HFFc6 (cell line): ENCODE data around the gene THRA. TPM values are rescaled to one million over a fixed set of nuclear protein-coding genes. Genes with fewer than 3 reads are reported as not detected.

Experiments
- DNase-seq: peaks from one replicate; pipeline ENCODE4 v3.0.0-alpha.2; 2018
- H3K27ac Mint-ChIP-seq: 2 replicates; pipeline ENCODE4 v1.8.0; 2020; ENCODE audit warnings: mild to moderate bottlenecking, mixed read lengths
- H3K27me3 Mint-ChIP-seq: 2 replicates; pipeline ENCODE4 v1.8.0; 2021; ENCODE audit warnings: mild to moderate bottlenecking, moderate library complexity, mixed read lengths; ENCODE audit not compliant: insufficient read depth
- H3K36me3 Mint-ChIP-seq: 2 replicates; pipeline ENCODE4 v1.8.0; 2021; ENCODE audit warnings: low read depth, mixed read lengths
- H3K4me1 Mint-ChIP-seq: 2 replicates; pipeline ENCODE4 v1.8.0; 2020; ENCODE audit warnings: low read depth, mixed read lengths
- H3K4me3 Mint-ChIP-seq: 2 replicates; pipeline ENCODE4 v1.8.0; 2020; ENCODE audit warnings: mild to moderate bottlenecking, moderate library complexity, mixed read lengths
- H3K9me3 Mint-ChIP-seq: 2 replicates; pipeline ENCODE4 v1.8.0; 2020; ENCODE audit warnings: mild to moderate bottlenecking, mixed read lengths
- CTCF ChIP-seq: fragments of 200-600 bp; sonication (generic); IDR thresholded peaks from 2 replicates; pipeline ENCODE4 v1.5.0; 2021; ENCODE audit warnings: antibody characterized with exemption, mild to moderate bottlenecking
- total RNA-seq, 6 experiments: library from RNA; stranded (reverse); fragmentation: NEBNext Ultra II Directional; extraction: Animal tissue kit (Norgen Biotek cat#: 25700); gene quantifications; 2 replicates in 1 of 6; 3 replicates in 5 of 6; pipeline ENCODE4 v1.2.3, GENCODE V29; 2021

Gene THRA
- total RNA-seq, 6 experiments from 2014 or later, result 29.3 to 33.7 (median 30.7) TPM

DNA sequence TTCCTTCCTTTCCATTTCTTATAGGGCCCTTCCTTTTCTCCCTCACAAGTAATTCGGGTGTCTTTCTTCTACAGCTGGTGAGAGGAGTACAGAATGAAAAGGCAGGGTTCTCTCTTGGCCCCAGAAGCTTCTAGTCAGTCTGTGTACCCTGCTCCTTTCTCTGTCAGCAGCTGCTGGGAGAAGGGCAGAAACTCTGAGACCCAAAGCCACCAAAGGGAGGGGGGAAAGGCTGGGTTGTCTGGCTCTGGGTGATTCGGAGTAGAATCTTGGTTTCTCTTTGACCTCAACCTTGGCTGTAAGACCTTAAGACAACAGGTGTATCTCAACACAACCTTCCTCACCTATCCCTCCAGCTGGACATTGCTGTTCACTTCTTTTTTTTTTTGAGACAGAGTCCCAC is 40.9 kb downstream of the THRA start:
- peaks cover 8% of the 10 kb centered on the region for H3K27me3 Mint-ChIP-seq
- no peak overlapping the region for H3K27ac Mint-ChIP-seq
- H3K9me3 Mint-ChIP-seq, result no peaks in the 10 kb centered on the region
- DNase-seq, result no peak
- H3K4me1 Mint-ChIP-seq, result peaks cover 66% of the 10 kb centered on the region
- no peak overlapping the region for H3K4me3 Mint-ChIP-seq
- peaks cover 6% of the 10 kb centered on the region; the same call in 1 of the 2 replicates for H3K36me3 Mint-ChIP-seq
- TF ChIP-seq CTCF, result no peak

DNA sequence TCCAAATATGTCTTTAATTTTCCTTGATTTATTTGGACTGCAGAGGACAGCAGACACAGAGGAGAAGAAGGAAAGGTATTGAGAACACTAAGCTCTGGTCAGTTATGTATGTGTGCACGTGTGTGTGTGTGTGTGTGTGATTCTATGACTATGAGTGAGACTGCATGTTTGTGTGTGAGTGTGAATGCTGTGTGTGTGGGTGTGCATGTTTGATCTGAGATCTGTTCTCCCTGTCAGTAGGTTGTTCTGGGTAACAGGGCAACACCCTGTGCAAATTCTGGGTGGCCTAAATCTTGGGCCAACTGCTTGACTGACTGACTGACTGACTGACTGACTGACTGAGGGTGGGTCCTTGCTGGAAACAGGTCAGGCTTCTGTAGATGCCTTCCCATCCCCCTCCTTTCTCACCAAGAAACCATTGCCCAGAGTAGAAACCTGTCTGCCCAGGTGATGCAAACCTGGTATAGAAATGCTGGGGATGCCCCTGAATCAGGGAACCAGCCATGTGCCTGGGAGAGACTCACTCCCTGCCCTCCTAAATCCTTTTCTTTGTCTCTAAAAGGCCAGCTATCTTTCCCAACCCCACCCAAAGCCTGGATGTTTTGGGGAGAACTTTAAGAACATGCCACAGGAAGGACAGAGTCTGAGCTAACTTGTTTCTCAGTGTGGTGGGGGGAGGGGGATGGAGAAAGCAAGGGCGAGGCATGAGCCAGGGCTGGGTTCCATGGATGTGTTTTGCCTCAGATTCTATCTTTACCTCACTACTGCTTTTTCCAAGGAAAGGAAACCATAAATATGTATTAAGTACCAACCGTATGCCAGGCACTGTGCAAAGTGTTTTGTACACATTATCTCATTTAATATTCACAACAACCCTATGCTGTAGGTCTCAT is 42.1 kb downstream of the THRA start:
- Mint-ChIP-seq H3K9me3 (no peaks in the 10 kb centered on the region), H3K4me3 (no peak overlapping the region), H3K4me1 (peaks cover 70% of the 10 kb centered on the region), H3K27ac (no peak overlapping the region), H3K36me3 (peaks cover 3% of the 10 kb centered on the region; the same call in 1 of the 2 replicates), H3K27me3 (peaks cover 8% of the 10 kb centered on the region)
- no peak for TF ChIP-seq CTCF
- DNase-seq, result no peak

DNA sequence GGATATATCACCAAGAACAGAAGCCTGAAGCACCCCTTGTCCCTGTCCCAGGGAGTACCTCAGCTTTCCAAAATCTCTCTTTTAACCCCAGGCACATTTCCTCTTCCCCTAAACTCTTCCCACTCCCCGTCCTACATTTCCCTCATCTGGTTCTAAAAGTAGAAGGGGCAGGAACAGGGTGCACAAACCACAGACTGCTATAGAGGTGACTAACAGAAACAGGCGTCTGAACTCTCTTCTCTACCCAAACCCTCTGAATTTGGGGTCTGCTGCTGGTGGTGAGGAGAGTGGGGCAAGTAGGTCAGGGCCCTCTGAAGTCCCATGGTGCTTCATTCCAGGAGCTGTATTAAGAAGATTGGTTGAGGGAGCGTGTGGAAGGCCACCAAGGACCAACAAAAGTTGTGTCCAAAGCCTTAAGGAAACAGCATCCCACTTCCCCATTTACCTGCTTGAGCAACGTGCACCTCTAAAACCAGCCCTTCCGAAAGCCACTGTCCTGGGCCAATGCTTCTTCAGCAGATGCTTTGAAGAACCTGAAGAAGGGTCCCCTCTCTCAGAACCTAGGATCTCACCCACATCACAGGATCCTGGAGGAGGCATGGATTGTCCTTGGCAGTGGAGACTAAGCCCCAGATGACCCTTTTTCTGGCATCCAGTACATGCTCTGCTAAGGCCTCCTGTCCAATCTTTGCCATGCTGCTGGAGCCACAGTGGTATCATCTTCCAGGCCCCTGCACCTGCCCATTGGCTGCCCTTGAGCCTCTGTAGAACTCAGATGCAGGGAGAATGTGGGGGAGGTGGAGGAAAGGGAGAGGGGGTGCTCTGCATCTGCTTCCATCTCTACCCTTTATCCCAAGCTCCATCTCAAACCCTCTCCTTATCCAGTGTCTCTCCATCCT is 43.3 kb downstream of the THRA start:
- peak overlapping the region; percentile 99 for H3K27ac Mint-ChIP-seq
- H3K4me1 Mint-ChIP-seq, result peaks cover 76% of the 10 kb centered on the region
- no peaks in the 10 kb centered on the region for H3K36me3 Mint-ChIP-seq
- peaks cover 9% of the 10 kb centered on the region for H3K27me3 Mint-ChIP-seq
- H3K4me3 Mint-ChIP-seq, result peak overlapping the region; percentile 11; the same call in 1 of the 2 replicates
- no peak for DNase-seq
- no peak for TF ChIP-seq CTCF
- no peaks in the 10 kb centered on the region for H3K9me3 Mint-ChIP-seq

DNA sequence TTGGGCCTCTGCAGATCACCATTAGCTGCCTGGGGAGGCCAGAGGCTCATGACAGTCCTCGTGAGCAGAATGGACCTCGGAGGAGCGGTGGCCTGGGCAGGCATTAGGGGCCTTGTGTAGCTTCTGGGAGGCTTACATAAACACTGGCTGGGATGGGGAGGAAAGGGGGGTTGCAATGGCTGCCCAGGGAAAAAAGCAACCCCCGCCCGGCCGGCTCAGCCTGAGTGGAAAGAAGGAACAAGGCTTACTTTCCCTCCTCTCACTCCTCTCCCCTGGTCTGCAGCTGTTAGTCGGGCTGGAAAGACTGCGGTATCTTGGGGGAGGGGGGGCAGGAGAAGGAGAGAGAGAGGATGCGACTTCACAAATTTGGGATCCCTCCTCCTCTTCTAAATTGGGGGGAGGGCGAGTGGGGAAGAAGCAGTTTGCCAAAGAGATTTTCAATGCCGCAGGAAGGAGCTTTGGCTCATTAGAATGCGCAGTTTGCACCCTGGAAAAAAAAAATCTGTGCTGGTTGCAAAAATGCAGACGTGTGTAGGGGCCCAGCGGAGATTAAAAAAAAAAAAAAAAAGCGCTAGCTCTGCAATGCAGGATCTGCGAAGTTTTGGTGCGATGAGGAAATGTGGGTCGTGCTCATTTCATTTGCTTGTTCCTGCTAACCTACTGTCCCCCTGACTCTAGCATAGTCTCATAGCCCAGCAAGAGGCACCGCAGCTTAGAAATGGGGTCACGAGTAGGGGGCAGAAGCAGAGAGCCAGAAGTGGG is 44.2 kb downstream of the THRA start:
- DNase-seq, result no peak
- H3K4me3 Mint-ChIP-seq, result peak overlapping the region; percentile 80; the same call in 1 of the 2 replicates
- H3K4me1 Mint-ChIP-seq, result peaks cover 76% of the 10 kb centered on the region
- H3K36me3 Mint-ChIP-seq, result no peaks in the 10 kb centered on the region
- no peaks in the 10 kb centered on the region for H3K9me3 Mint-ChIP-seq
- peak overlapping the region; percentile 99 for H3K27ac Mint-ChIP-seq
- no peak for TF ChIP-seq CTCF
- peaks cover 9% of the 10 kb centered on the region for H3K27me3 Mint-ChIP-seq
